H1 (cell line): ENCODE data around the gene CERCAM. TPM values are rescaled to one million over a fixed set of nuclear protein-coding genes. Genes with fewer than 3 reads are reported as not detected.

Experiments
- CTCF ChIA-PET: fragments of 300-600 bp; sonication (Branson Sonifier 250); formaldehyde crosslinking; loops from one replicate; lab custom pipeline; 2021; ENCODE audit not compliant: partially characterized antibody; lab: Charles Lee
- POLR2A ChIA-PET: fragments of 300-600 bp; sonication (Branson Sonifier 250); formaldehyde crosslinking; loops from one replicate; lab custom pipeline; 2021; ENCODE audit warnings: inconsistent platforms; ENCODE audit not compliant: partially characterized antibody; lab: Charles Lee
- DNase-seq, 2 experiments: peaks; one replicate each; pipeline versions ENCODE4 v3.0.0 to v3.0.0-alpha.2; 2010 to 2022; ENCODE audit warnings: low spot score in 2 of 2, low read depth in 1 of 2, mixed read lengths in 1 of 2
- FAIRE-seq: peaks from 2 replicates; lab custom pipeline; 2011; peaks lifted over from hg19 to GRCh38; lab: Jason Lieb, UNC
- H2AFZ ChIP-seq: 2 replicates; pipeline ENCODE4 v1.8.1; 2012; ENCODE audit warnings: low read length, inconsistent platforms
- H2AK5ac ChIP-seq: 2 replicates; pipeline ENCODE4 v1.6.1; 2013; ENCODE audit warnings: low read depth, low read length
- H2BK120ac ChIP-seq: replicated peaks from 2 replicates; pipeline ENCODE3; 2013; ENCODE audit warnings: low read depth, low read length, inconsistent platforms
- H2BK12ac ChIP-seq: 2 replicates; pipeline ENCODE4 v1.6.1; 2013; ENCODE audit warnings: low read depth, low read length
- H2BK15ac ChIP-seq: 2 replicates; pipeline ENCODE4 v1.6.1; 2013; ENCODE audit warnings: low read length
- H2BK20ac ChIP-seq: 2 replicates; pipeline ENCODE4 v1.6.1; 2013; ENCODE audit warnings: low read length
- H2BK5ac ChIP-seq: 2 replicates; pipeline ENCODE4 v1.6.1; 2013; ENCODE audit warnings: low read depth, low read length
- H3K14ac ChIP-seq: 2 replicates; pipeline ENCODE4 v1.6.1; 2013; ENCODE audit warnings: inconsistent platforms; ENCODE audit not compliant: insufficient read length
- H3K18ac ChIP-seq: 2 replicates; pipeline ENCODE4 v1.6.1; 2013; ENCODE audit warnings: low read length; ENCODE audit errors: extremely low read depth
- H3K23ac ChIP-seq: 2 replicates; pipeline ENCODE4 v1.6.1; 2013; ENCODE audit warnings: inconsistent platforms; ENCODE audit not compliant: insufficient read length
- H3K23me2 ChIP-seq: 2 replicates; pipeline ENCODE4 v1.6.1; 2013; ENCODE audit warnings: low read depth, low read length
- H3K27ac ChIP-seq: 2 replicates; pipeline ENCODE4 v1.6.1; 2011; ENCODE audit warnings: low read depth, low read length, inconsistent platforms
- H3K27me3 ChIP-seq, 4 experiments: replicated peaks in 1 of 4; 1 replicate in 1 of 4; 2 replicates in 3 of 4; pipeline versions ENCODE4 v1.6.1 to v1.8.1; 2011 to 2013; ENCODE audit warnings: low read length in 3 of 4, mild to moderate bottlenecking in 3 of 4, inconsistent platforms in 2 of 4, mixed read lengths in 2 of 4, moderate library complexity in 1 of 4; ENCODE audit not compliant: control insufficient read depth in 3 of 4, insufficient read depth in 3 of 4; ENCODE audit errors: extremely low read depth in 1 of 4
- H3K36me3 ChIP-seq, 4 experiments: 2 replicates each; pipeline versions ENCODE4 v1.6.1 to v1.8.1; 2011 to 2013; ENCODE audit warnings: mild to moderate bottlenecking in 4 of 4, low read length in 3 of 4, moderate library complexity in 2 of 4, control low read depth in 1 of 4, inconsistent platforms in 1 of 4; ENCODE audit not compliant: insufficient read depth in 4 of 4, control insufficient read depth in 2 of 4
- H3K4ac ChIP-seq: replicated peaks from 2 replicates; pipeline ENCODE3; 2013; ENCODE audit warnings: low read length, low read depth, mixed read lengths, inconsistent platforms; ENCODE audit not compliant: insufficient read length
- H3K4me1 ChIP-seq, 4 experiments: replicated peaks in 1 of 4; 1 replicate in 1 of 4; 2 replicates in 3 of 4; pipeline versions ENCODE4 v1.6.1 to v1.8.1; 2011 to 2013; ENCODE audit warnings: low read length in 3 of 4, inconsistent platforms in 2 of 4, mixed read lengths in 1 of 4; ENCODE audit not compliant: insufficient read depth in 4 of 4, control insufficient read depth in 3 of 4
- H3K4me2 ChIP-seq, 2 experiments: 2 replicates each; pipeline versions ENCODE4 v1.6.1 to v1.8.1; 2011 to 2013; ENCODE audit warnings: low read depth in 2 of 2, low read length in 2 of 2, control low read depth in 1 of 2, inconsistent platforms in 1 of 2, mild to moderate bottlenecking in 1 of 2; ENCODE audit not compliant: insufficient read depth in 1 of 2
- H3K4me3 ChIP-seq, 4 experiments: fragments of 200-600, 300-600 bp in 1 of 4; sonication (generic), shearing (Covaris generic), sonication (Bioruptor Twin) in 1 of 4; 2 replicates each; pipeline versions ENCODE4 v1.5.1 to v1.8.1; 2011 to 2016; ENCODE audit warnings: low read length in 4 of 4, low read depth in 3 of 4, control low read depth in 2 of 4, inconsistent platforms in 2 of 4, mild to moderate bottlenecking in 2 of 4, mixed read lengths in 1 of 4, moderate library complexity in 1 of 4; ENCODE audit not compliant: insufficient read depth in 2 of 4; ENCODE audit errors: extremely low read depth in 1 of 4
- H3K56ac ChIP-seq: replicated peaks from 2 replicates; pipeline ENCODE3; 2013; ENCODE audit warnings: low read depth, mild to moderate bottlenecking, mixed read lengths, low read length, inconsistent platforms; ENCODE audit not compliant: insufficient read length
- H3K79me1 ChIP-seq: 2 replicates; pipeline ENCODE4 v1.6.1; 2013; ENCODE audit warnings: low read depth, low read length, control low read depth
- H3K79me2 ChIP-seq, 2 experiments: 2 replicates each; pipeline versions ENCODE4 v1.6.1 to v1.8.1; 2012 to 2013; ENCODE audit warnings: low read length in 2 of 2, mild to moderate bottlenecking in 2 of 2, inconsistent platforms in 1 of 2; ENCODE audit not compliant: insufficient read depth in 2 of 2, control insufficient read depth in 1 of 2
- H3K9ac ChIP-seq, 4 experiments: replicated peaks in 1 of 4; 1 replicate in 1 of 4; 2 replicates in 3 of 4; pipeline versions ENCODE4 v1.6.1 to v1.8.1; 2011 to 2013; ENCODE audit warnings: low read depth in 3 of 4, low read length in 3 of 4, control low read depth in 2 of 4, mild to moderate bottlenecking in 2 of 4, moderate library complexity in 2 of 4, inconsistent platforms in 1 of 4; ENCODE audit errors: extremely low read depth in 1 of 4
- H3K9me3 ChIP-seq, 2 experiments: 2 replicates each; pipeline versions ENCODE4 v1.6.1 to v1.8.1; 2012 to 2013; ENCODE audit warnings: mild to moderate bottlenecking in 2 of 2, moderate library complexity in 2 of 2, control low read depth in 1 of 2, inconsistent platforms in 1 of 2, low read depth in 1 of 2, low read length in 1 of 2, mixed read lengths in 1 of 2; ENCODE audit not compliant: insufficient read depth in 2 of 2
- H4K20me1 ChIP-seq, 2 experiments: replicated peaks in 1 of 2; 2 replicates each; pipeline versions ENCODE3 to v1.8.1; 2011 to 2013; ENCODE audit warnings: inconsistent platforms in 2 of 2, low read length in 2 of 2, mild to moderate bottlenecking in 1 of 2; ENCODE audit not compliant: insufficient read depth in 2 of 2, control insufficient read depth in 1 of 2
- H4K5ac ChIP-seq: 2 replicates; pipeline ENCODE4 v1.6.1; 2013; ENCODE audit warnings: low read length, low read depth, mixed read lengths, inconsistent platforms; ENCODE audit not compliant: insufficient read length
- H4K8ac ChIP-seq: 2 replicates; pipeline ENCODE4 v1.8.0; 2013; ENCODE audit warnings: mild to moderate bottlenecking, moderate library complexity, low read length, inconsistent platforms; ENCODE audit not compliant: insufficient read depth; ENCODE audit errors: extremely low read depth
- H4K91ac ChIP-seq: replicated peaks from 2 replicates; pipeline ENCODE3; 2013; ENCODE audit warnings: low read length, mixed read lengths, inconsistent platforms; ENCODE audit not compliant: insufficient read length
- CBX8 ChIP-seq: fragments of 300-800, 300-1000 bp; sonication (generic); IDR thresholded peaks from 2 replicates; pipeline ENCODE4 v1.7.1; 2016; ENCODE audit warnings: low read depth, low read length, borderline replicate concordance
- KDM4A ChIP-seq: IDR thresholded peaks from one replicate; pipeline ENCODE4 v1.7.1; 2012; ENCODE audit warnings: low read depth, mild to moderate bottlenecking, moderate library complexity, low read length, inconsistent platforms; ENCODE audit not compliant: severe bottlenecking
- RXRA ChIP-seq: IDR thresholded peaks from 2 replicates; pipeline ENCODE4 v1.6.1; 2011; ENCODE audit warnings: low read depth, mild to moderate bottlenecking, low read length, moderate library complexity; ENCODE audit not compliant: insufficient read depth
- SP2 ChIP-seq: IDR thresholded peaks from 2 replicates; pipeline ENCODE4 v1.6.1; 2012; ENCODE audit warnings: mild to moderate bottlenecking, low read length, inconsistent platforms
- USF2 ChIP-seq: IDR thresholded peaks from 2 replicates; pipeline ENCODE4 v1.6.1; 2011; ENCODE audit warnings: low read length, improper control_type of control experiment
- YY1 ChIP-seq: IDR thresholded peaks from 2 replicates; pipeline ENCODE4 v1.6.1; 2011; ENCODE audit warnings: low read depth, mild to moderate bottlenecking, low read length
- ZNF274 ChIP-seq: IDR thresholded peaks from 2 replicates; pipeline ENCODE4 v1.7.0; 2012; ENCODE audit warnings: low read length, borderline replicate concordance; ENCODE audit errors: extremely low read depth
- WGBS, 2 experiments: shearing (Covaris generic) in 1 of 2; methylation state at CpG; one replicate each; pipeline versions ENCODE4 v1.1.6 to v1.1.7; 2013 to 2015; ENCODE audit warnings: low lambda C conversion rate in 2 of 2, mixed read lengths in 2 of 2, inconsistent platforms in 1 of 2, low coverage in 1 of 2, missing lambda C conversion rate in 1 of 2; ENCODE audit not compliant: insufficient replicate concordance in 2 of 2, insufficient coverage in 1 of 2, insufficient read length in 1 of 2; ENCODE audit errors: extremely low coverage in 1 of 2, missing lambda C conversion rate in 1 of 2; 5-methylcytosine and 5-hydroxymethylcytosine counted together
- polyA plus RNA-seq, 7 experiments: library from polyadenylated mRNA; depleted of rRNA in 3 of 7; stranded (reverse) in 5 of 7; unstranded in 2 of 7; fragments of >200 nt in 5 of 7; fragments of 200-250 nt in 2 of 7; gene quantifications; 1 replicate in 5 of 7; 2 replicates in 1 of 7; 4 replicates in 1 of 7; pipeline versions ENCODE4 v1.2.1 to v1.2.3, GENCODE V29; 2011 to 2013; ENCODE audit warnings: missing spikeins in 2 of 7, mixed read lengths in 2 of 7
- total RNA-seq: library from RNA; stranded (reverse); fragmentation: NEBNext Ultra II Directional; extraction: Animal tissue kit (Norgen Biotek cat#: 25700); gene quantifications from 2 replicates; pipeline ENCODE4 v1.2.1, GENCODE V29; 2021
- TF ChIP-seq, protein P1 (sequence below), 3 experiments: IDR thresholded peaks; 1 replicate in 2 of 3; 2 replicates in 1 of 3; pipeline versions ENCODE4 v1.5.1 to v1.6.1; 2011; ENCODE audit warnings: low read length in 3 of 3, mild to moderate bottlenecking in 3 of 3, inconsistent platforms in 2 of 3, low read depth in 1 of 3, moderate library complexity in 1 of 3; ENCODE audit not compliant: insufficient read depth in 1 of 3; ENCODE audit errors: control extremely low read depth in 1 of 3
- TF ChIP-seq, protein P2 (sequence below): IDR thresholded peaks from 2 replicates; pipeline ENCODE4 v1.6.1; 2012; ENCODE audit warnings: inconsistent platforms

CERCAM gene
- total and polyA plus RNA-seq, 2 of the 8 experiments (the other 6 are each of a cell fraction or from before 2014, with no cell fraction given): 3.1 to 5.2 TPM

DNA sequence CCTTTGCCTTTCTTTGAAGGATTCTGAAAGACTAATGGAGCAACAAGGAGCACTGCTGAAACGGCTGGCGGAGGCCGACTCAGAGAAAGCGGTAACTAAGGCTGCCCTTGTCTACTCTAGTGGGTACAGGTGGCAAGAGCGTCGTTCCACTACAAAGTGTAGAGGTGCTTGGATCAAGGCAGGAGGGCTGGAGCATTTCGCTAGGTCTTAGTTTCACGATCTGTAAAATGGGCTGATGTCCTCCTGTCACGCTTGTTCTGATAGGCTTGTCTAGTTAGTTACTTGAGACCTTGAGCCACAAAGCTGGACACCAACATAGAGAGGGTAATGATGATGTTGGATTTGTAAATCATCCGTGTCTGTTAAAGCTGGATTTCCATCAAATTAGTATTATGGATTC is 60.9 kb downstream of the CERCAM start:
- H3K56ac ChIP-seq: no peak overlapping the region
- H4K91ac ChIP-seq: no peak overlapping the region
- H4K8ac ChIP-seq: no peak overlapping the region
- ChIA-PET CTCF (interaction anchor here (0.6 to 4.8 kb wide), 3 partner anchors 14 to 658 kb away, joined by 3 to 32 read pairs (median 6); no protein-coding TSS in a partner anchor), POLR2A (no interaction called here)
- no peak overlapping the region for H2BK5ac ChIP-seq
- no peak overlapping the region for H3K23ac ChIP-seq
- no peak overlapping the region for H2BK120ac ChIP-seq
- H3K4ac ChIP-seq: no peak overlapping the region
- H3K79me2 ChIP-seq: no peaks in the 10 kb centered on the region
- H2AK5ac ChIP-seq: no peak overlapping the region
- no peaks in the 10 kb centered on the region for H3K23me2 ChIP-seq
- 91% methylated on average over 10 of the region's 10 CpGs; no CpG with 5 or more reads in 1 of the 2 experiments for WGBS, 2 experiments
- H2AFZ ChIP-seq: no peak overlapping the region
- FAIRE-seq: no peak
- H4K20me1 ChIP-seq: peaks cover 0 to 2% of the 10 kb centered on the region in 2 experiments
- TF ChIP-seq USF2 (no peak), ZNF274 (no peak), RXRA (no peak), KDM4A (no peak), CBX8 (no peak), SP2 (no peak), YY1 (no peak)
- TF ChIP-seq, protein P1, sequence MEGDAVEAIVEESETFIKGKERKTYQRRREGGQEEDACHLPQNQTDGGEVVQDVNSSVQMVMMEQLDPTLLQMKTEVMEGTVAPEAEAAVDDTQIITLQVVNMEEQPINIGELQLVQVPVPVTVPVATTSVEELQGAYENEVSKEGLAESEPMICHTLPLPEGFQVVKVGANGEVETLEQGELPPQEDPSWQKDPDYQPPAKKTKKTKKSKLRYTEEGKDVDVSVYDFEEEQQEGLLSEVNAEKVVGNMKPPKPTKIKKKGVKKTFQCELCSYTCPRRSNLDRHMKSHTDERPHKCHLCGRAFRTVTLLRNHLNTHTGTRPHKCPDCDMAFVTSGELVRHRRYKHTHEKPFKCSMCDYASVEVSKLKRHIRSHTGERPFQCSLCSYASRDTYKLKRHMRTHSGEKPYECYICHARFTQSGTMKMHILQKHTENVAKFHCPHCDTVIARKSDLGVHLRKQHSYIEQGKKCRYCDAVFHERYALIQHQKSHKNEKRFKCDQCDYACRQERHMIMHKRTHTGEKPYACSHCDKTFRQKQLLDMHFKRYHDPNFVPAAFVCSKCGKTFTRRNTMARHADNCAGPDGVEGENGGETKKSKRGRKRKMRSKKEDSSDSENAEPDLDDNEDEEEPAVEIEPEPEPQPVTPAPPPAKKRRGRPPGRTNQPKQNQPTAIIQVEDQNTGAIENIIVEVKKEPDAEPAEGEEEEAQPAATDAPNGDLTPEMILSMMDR (IDR thresholded peaks at IDR 0.05; ENCODE audit: control extremely low read depth in 1 of 3, insufficient read depth in 1 of 3, low read depth in 1 of 3, low read length in 3 of 3): no peak
- TF ChIP-seq, protein P2, sequence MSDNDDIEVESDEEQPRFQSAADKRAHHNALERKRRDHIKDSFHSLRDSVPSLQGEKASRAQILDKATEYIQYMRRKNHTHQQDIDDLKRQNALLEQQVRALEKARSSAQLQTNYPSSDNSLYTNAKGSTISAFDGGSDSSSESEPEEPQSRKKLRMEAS: no peak
- H3K9ac ChIP-seq: no peak overlapping the region
- no peaks in the 10 kb centered on the region for H3K9me3 ChIP-seq
- H3K4me3 ChIP-seq: no peak overlapping the region
- H3K4me2 ChIP-seq: no peak overlapping the region
- no peak overlapping the region for H2BK15ac ChIP-seq
- no peak for DNase-seq
- no peak overlapping the region for H2BK12ac ChIP-seq
- no peaks in the 10 kb centered on the region for H3K27me3 ChIP-seq
- H3K14ac ChIP-seq: no peak overlapping the region
- no peak overlapping the region for H3K18ac ChIP-seq
- H3K36me3 ChIP-seq: peaks cover 0 to 3% (median 0%) of the 10 kb centered on the region in 4 experiments; a peak in 1 of 8 replicates
- H3K27ac ChIP-seq: no peak overlapping the region
- H3K79me1 ChIP-seq: no peaks in the 10 kb centered on the region
- H3K4me1 ChIP-seq: no peaks in the 10 kb centered on the region
- H4K5ac ChIP-seq: no peak overlapping the region
- no peak overlapping the region for H2BK20ac ChIP-seq
